Lower lobe of right lung (tissue), 2 donors: ENCODE measurements around the gene ZNF580. TPM values are rescaled to one million over a fixed set of nuclear protein-coding genes. Genes with fewer than 3 reads are reported as not detected.
A peak's percentile ranks its signal among the peaks of the same experiment; 100 is the strongest.

Experiments
- ATAC-seq, 2 donors: fragments of 200-7000 bp; cut with Tn5 transposase; one replicate each; pipeline ENCODE4 v1.9.1; 2020 to 2022; ENCODE audit warnings: mild to moderate bottlenecking in 2 of 2, moderate library complexity in 2 of 2
- DNase-seq: peaks from one replicate; pipeline ENCODE4 v3.0.0-alpha.2; 2020
- H3K27ac ChIP-seq: fragments of 200-600 bp; one replicate; pipeline ENCODE4 v1.8.0; 2022
- H3K27me3 ChIP-seq: fragments of 200-600 bp; one replicate; pipeline ENCODE4 v1.8.0; 2022; ENCODE audit warnings: low read depth
- H3K36me3 ChIP-seq: fragments of 200-600 bp; one replicate; pipeline ENCODE4 v1.8.0; 2022; ENCODE audit warnings: mild to moderate bottlenecking
- H3K4me1 ChIP-seq: fragments of 200-600 bp; one replicate; pipeline ENCODE4 v1.8.0; 2022
- H3K4me3 ChIP-seq: fragments of 200-600 bp; one replicate; pipeline ENCODE4 v1.8.0; 2022; ENCODE audit warnings: mild to moderate bottlenecking
- H3K9me3 ChIP-seq: fragments of 200-600 bp; one replicate; pipeline ENCODE4 v1.8.0; 2022
- intact Hi-C: fragments of 100-400 bp; cut with DNase I; formaldehyde crosslinking; loops from one replicate; pipeline ENCODE4 v1.11.0; 2022
- total RNA-seq: library from RNA; stranded (reverse); fragmentation: NEBNext Ultra II Directional; extraction: Animal tissue kit (Norgen Biotek cat#: 25700); gene quantifications from one replicate; pipeline ENCODE4 v1.2.1, GENCODE V29; 2021
- TF ChIP-seq, protein P1 (sequence below): fragments of 200-600 bp; IDR thresholded peaks from one replicate; pipeline ENCODE4 v1.8.0; 2022; ENCODE audit warnings: antibody characterized with exemption, mild to moderate bottlenecking
- donor health status: DM: no; HTN: yes; CAD: no; lungs with severe emphysema.

The ZNF580 gene
- total RNA-seq, 1 donor from 2014 or later = 35.2 TPM

- intact Hi-C loops = no loop called here
- Histone ChIP-seq H3K27me3 (no peaks in the 10 kb centered on the region), H3K27ac (peak within 1 kb of the TSS; percentile 98), H3K9me3 (no peaks in the 10 kb centered on the region), H3K4me1 (peaks cover 30% of the 10 kb centered on the region), H3K4me3 (peak within 1 kb of the TSS; percentile 83), H3K36me3 (peaks cover 28% of the 10 kb centered on the region)
- ATAC-seq (peak; percentile 74 to 77), DNase-seq (peak; percentile 90)
- TF ChIP-seq, protein P1, sequence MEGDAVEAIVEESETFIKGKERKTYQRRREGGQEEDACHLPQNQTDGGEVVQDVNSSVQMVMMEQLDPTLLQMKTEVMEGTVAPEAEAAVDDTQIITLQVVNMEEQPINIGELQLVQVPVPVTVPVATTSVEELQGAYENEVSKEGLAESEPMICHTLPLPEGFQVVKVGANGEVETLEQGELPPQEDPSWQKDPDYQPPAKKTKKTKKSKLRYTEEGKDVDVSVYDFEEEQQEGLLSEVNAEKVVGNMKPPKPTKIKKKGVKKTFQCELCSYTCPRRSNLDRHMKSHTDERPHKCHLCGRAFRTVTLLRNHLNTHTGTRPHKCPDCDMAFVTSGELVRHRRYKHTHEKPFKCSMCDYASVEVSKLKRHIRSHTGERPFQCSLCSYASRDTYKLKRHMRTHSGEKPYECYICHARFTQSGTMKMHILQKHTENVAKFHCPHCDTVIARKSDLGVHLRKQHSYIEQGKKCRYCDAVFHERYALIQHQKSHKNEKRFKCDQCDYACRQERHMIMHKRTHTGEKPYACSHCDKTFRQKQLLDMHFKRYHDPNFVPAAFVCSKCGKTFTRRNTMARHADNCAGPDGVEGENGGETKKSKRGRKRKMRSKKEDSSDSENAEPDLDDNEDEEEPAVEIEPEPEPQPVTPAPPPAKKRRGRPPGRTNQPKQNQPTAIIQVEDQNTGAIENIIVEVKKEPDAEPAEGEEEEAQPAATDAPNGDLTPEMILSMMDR = no peak
Observed at GRCh38 chr19:55599842-55600661, 40.8 kb upstream of the ZNF580 start, which contains the start of gene ZNF524. ZNF524 (plus strand) TSS chr19:55600288; CDS start chr19:55602113, 1,825 bp downstream.

GRCh38 chr19:55600662-55601028 is 40.2 kb upstream of the ZNF580 start:
- Histone ChIP-seq H3K27ac (peak overlapping the region; percentile 98), H3K27me3 (no peaks in the 10 kb centered on the region), H3K9me3 (no peaks in the 10 kb centered on the region), H3K36me3 (peaks cover 23% of the 10 kb centered on the region), H3K4me1 (peaks cover 30% of the 10 kb centered on the region), H3K4me3 (peak overlapping the region; percentile 83)
- intact Hi-C loops = no loop called here
- ATAC-seq = no peak
- no peak for DNase-seq
- TF ChIP-seq, protein P1 = no peak

- no peak for ATAC-seq
- Histone ChIP-seq H3K36me3 (peaks cover 19% of the 10 kb centered on the region), H3K4me1 (peaks cover 30% of the 10 kb centered on the region), H3K27ac (peak overlapping the region; percentile 98), H3K9me3 (no peaks in the 10 kb centered on the region), H3K27me3 (no peaks in the 10 kb centered on the region), H3K4me3 (peak overlapping the region; percentile 83)
- intact Hi-C loops = no loop called here
- TF ChIP-seq, protein P1 = no peak
- no peak for DNase-seq
Observed at GRCh38 chr19:55601084-55601483, 39.7 kb upstream of the ZNF580 start.

DNA sequence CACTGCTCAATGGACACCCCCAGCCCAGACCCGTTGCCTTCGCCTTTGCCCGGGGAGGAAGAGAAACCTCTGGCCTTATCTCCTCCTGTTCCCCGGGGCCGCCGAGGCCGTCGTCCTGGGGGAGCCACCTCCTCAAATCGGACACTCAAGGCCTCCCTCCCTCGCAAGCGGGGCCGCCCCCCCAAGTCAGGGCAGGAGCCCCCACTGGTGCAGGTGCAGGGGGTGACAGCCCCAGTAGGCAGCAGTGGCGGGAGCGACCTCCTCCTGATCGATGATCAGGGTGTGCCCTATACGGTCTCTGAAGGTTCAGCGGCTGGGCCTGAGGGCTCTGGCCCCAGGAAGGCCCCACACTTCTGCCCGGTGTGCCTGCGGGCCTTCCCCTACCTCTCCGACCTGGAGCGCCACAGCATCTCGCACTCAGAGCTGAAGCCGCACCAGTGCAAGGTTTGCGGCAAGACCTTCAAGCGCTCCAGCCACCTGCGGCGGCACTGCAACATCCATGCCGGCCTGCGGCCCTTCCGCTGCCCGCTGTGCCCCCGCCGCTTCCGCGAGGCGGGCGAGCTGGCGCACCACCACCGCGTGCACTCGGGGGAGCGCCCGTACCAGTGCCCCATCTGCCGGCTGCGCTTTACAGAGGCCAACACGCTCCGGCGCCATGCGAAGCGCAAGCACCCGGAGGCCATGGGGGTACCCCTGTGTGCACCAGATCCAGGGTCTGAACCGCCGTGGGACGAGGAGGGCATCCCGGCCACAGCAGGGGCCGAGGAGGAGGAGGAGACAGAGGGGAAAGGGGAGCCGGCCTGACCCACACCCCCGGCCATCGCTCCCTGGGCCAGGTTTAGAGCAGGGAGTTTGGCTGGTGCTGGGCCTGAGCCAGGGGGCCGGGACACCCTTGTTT is 38.4 kb upstream of the ZNF580 start:
- intact Hi-C loops = no loop called here
- no peaks in the 10 kb centered on the region for H3K9me3 ChIP-seq
- TF ChIP-seq, protein P1 = no peak
- H3K36me3 ChIP-seq = peaks cover 15% of the 10 kb centered on the region
- H3K27ac ChIP-seq = no peak overlapping the region
- DNase-seq = peak; percentile 49
- H3K27me3 ChIP-seq = no peaks in the 10 kb centered on the region
- peaks cover 40% of the 10 kb centered on the region for H3K4me1 ChIP-seq
- ATAC-seq = no peak
- no peak overlapping the region for H3K4me3 ChIP-seq

DNA sequence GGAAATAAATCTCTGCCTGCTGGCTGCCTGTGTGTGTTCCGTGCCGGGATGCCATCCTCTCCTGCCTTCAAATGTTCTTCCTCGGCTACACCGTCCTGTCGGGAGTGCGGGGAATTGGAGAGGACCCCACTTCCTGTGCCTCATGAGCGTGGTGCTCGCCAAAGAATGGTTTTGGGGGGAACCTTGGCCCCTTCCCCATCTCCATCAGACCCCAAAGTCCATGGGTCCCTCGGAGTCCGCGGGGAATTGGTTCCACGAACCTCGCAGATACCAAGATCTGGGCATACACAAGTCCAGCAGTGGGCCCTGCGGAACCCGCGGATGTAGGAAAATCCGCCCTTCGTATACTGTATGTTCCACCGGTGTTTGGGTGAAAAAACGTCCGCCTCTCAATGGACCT is 37.7 kb upstream of the ZNF580 start:
- intact Hi-C loops = no loop called here
- Histone ChIP-seq H3K27me3 (no peaks in the 10 kb centered on the region), H3K9me3 (no peaks in the 10 kb centered on the region), H3K27ac (no peak overlapping the region), H3K4me1 (peaks cover 40% of the 10 kb centered on the region), H3K4me3 (no peak overlapping the region), H3K36me3 (peaks cover 19% of the 10 kb centered on the region)
- DNase-seq (no peak), ATAC-seq (no peak)
- TF ChIP-seq, protein P1 = no peak
